Keratinocyte (primary cell): ENCODE data around the gene CMTR1. TPM values are rescaled to one million over a fixed set of nuclear protein-coding genes. Genes with fewer than 3 reads are reported as not detected.

Experiments used
- DNase-seq: peaks from one replicate; pipeline ENCODE4 v3.0.0-alpha.2; 2011; ENCODE audit warnings: low read depth, missing footprints, low spot score
- FAIRE-seq: peaks from 2 replicates; lab custom pipeline; 2011; peaks lifted over from hg19 to GRCh38; lab: Jason Lieb, UNC
- H2AFZ ChIP-seq: 2 replicates; pipeline ENCODE4 v1.6.0; 2012; ENCODE audit warnings: low read length, control low read depth, inconsistent platforms; ENCODE audit not compliant: control insufficient read depth
- H3K27ac ChIP-seq: 2 replicates; pipeline ENCODE4 v1.5.1; 2011; ENCODE audit warnings: low read length; ENCODE audit not compliant: control insufficient read depth, insufficient read depth
- H3K27me3 ChIP-seq: 3 replicates; pipeline ENCODE4 v1.6.0; 2011; ENCODE audit warnings: low read length; ENCODE audit not compliant: control insufficient read depth, insufficient read depth; ENCODE audit errors: extremely low read depth
- H3K36me3 ChIP-seq, 2 experiments: 2 replicates in 1 of 2; 3 replicates in 1 of 2; pipeline ENCODE4 v1.5.1; 2011; ENCODE audit warnings: low read length in 2 of 2, mild to moderate bottlenecking in 1 of 2; ENCODE audit not compliant: control insufficient read depth in 2 of 2, insufficient read depth in 2 of 2; ENCODE audit errors: extremely low read depth in 1 of 2
- H3K4me1 ChIP-seq: 3 replicates; pipeline ENCODE4 v1.5.1; 2011; ENCODE audit warnings: low read length; ENCODE audit not compliant: control insufficient read depth, insufficient read depth; ENCODE audit errors: extremely low read depth
- H3K4me2 ChIP-seq: 3 replicates; pipeline ENCODE4 v1.6.0; 2011; ENCODE audit warnings: low read depth, low read length; ENCODE audit not compliant: control insufficient read depth, insufficient read depth; ENCODE audit errors: extremely low read depth
- H3K4me3 ChIP-seq, 3 experiments: fragments of 200-600 bp in 1 of 3; sonication (generic) in 1 of 3; 2 replicates in 2 of 3; 3 replicates in 1 of 3; pipeline ENCODE4 v1.5.1; 2011 to 2016; ENCODE audit warnings: low read length in 3 of 3, mild to moderate bottlenecking in 3 of 3, control low read depth in 2 of 3, inconsistent platforms in 1 of 3, low read depth in 1 of 3, mixed read lengths in 1 of 3, mixed run types in 1 of 3, moderate library complexity in 1 of 3; ENCODE audit not compliant: control insufficient read depth in 2 of 3, insufficient read depth in 2 of 3; ENCODE audit errors: extremely low read depth in 1 of 3
- H3K79me2 ChIP-seq: 2 replicates; pipeline ENCODE4 v1.6.0; 2012; ENCODE audit warnings: low read length; ENCODE audit not compliant: control insufficient read depth, insufficient read depth
- H3K9ac ChIP-seq: 3 replicates; pipeline ENCODE4 v1.6.0; 2011; ENCODE audit warnings: low read length; ENCODE audit not compliant: control insufficient read depth, insufficient read depth; ENCODE audit errors: extremely low read depth
- H3K9me1 ChIP-seq: 3 replicates; pipeline ENCODE4 v1.6.0; 2011; ENCODE audit warnings: low read length; ENCODE audit not compliant: control insufficient read depth, insufficient read depth; ENCODE audit errors: extremely low read depth
- H3K9me3 ChIP-seq: 2 replicates; pipeline ENCODE4 v1.5.1; 2012; ENCODE audit warnings: low read depth, low read length; ENCODE audit not compliant: control insufficient read depth
- H4K20me1 ChIP-seq: 3 replicates; pipeline ENCODE4 v1.6.0; 2011; ENCODE audit warnings: low read length; ENCODE audit not compliant: control insufficient read depth, insufficient read depth; ENCODE audit errors: extremely low read depth
- EZH2 ChIP-seq: IDR thresholded peaks from one replicate; pipeline ENCODE4 v1.6.1; 2012; ENCODE audit warnings: inconsistent platforms, mild to moderate bottlenecking, low read length, moderate library complexity
- dilution Hi-C: fragments of 300-500 bp; cut with MboI; formaldehyde crosslinking; loops from one replicate; pipeline ENCODE4 v1.7.0; 2020; ENCODE audit warnings: low sequenced_read_pairs; ENCODE audit not compliant: extremely low pct_ligation_motif_present
- polyA plus RNA-seq, 5 experiments: library from polyadenylated mRNA; depleted of rRNA in 3 of 5; stranded (reverse) in 3 of 5; stranded (forward) in 1 of 5; unstranded in 1 of 5; fragments of >200 nt; gene quantifications; 1 replicate in 1 of 5; 2 replicates in 3 of 5; 3 replicates in 1 of 5; pipeline versions ENCODE4 v1.2.1 to v1.2.3, GENCODE V29; 2011 to 2012; ENCODE audit warnings: missing spikeins in 2 of 5, low read depth in 1 of 5, low replicate concordance in 1 of 5
- TF ChIP-seq, protein P1 (sequence below), 3 experiments: IDR thresholded peaks in 1 of 3; conservative IDR thresholded peaks in 1 of 3; optimal IDR thresholded peaks in 1 of 3; 2 replicates in 2 of 3; 3 replicates in 1 of 3; pipeline versions ENCODE3 to v1.5.1; 2011; ENCODE audit warnings: low read length in 3 of 3, mild to moderate bottlenecking in 3 of 3, moderate library complexity in 2 of 3, control low read depth in 1 of 3, inconsistent platforms in 1 of 3; ENCODE audit not compliant: insufficient read depth in 2 of 3; ENCODE audit errors: extremely low read depth in 1 of 3

Gene CMTR1
- polyA plus RNA-seq, 1 donor (not counting 4 experiments of a cell fraction or from before 2014, with no cell fraction given) = 24.6 TPM

DNA sequence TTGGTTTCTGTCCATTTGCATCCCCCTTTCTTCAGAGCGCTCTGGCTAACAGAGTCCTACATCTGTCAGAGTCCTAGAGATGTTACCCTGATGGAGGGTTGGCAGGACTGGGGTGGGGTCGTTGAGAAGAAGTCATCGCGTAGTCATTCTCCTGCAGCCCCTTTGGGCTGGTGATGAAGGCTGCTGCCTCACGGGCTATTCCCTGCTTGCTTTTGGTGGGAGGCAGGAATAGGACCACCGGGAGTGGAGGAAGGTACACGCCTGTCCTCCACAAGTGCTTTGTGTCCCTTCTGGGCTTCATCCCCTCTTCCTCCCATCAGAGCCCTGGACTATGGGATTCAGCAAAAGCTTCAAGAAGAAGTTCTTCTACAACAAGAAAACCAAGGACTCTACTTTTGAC is 45.8 kb downstream of the CMTR1 start:
- TF ChIP-seq EZH2 = no peak
- TF ChIP-seq, protein P1, sequence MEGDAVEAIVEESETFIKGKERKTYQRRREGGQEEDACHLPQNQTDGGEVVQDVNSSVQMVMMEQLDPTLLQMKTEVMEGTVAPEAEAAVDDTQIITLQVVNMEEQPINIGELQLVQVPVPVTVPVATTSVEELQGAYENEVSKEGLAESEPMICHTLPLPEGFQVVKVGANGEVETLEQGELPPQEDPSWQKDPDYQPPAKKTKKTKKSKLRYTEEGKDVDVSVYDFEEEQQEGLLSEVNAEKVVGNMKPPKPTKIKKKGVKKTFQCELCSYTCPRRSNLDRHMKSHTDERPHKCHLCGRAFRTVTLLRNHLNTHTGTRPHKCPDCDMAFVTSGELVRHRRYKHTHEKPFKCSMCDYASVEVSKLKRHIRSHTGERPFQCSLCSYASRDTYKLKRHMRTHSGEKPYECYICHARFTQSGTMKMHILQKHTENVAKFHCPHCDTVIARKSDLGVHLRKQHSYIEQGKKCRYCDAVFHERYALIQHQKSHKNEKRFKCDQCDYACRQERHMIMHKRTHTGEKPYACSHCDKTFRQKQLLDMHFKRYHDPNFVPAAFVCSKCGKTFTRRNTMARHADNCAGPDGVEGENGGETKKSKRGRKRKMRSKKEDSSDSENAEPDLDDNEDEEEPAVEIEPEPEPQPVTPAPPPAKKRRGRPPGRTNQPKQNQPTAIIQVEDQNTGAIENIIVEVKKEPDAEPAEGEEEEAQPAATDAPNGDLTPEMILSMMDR (optimal IDR thresholded peaks at IDR 0.05 in 1 of 3, IDR thresholded peaks at IDR 0.05 in 1 of 3, conservative IDR thresholded peaks at IDR 0.05 in 1 of 3; ENCODE audit: extremely low read depth in 1 of 3, insufficient read depth in 2 of 3, low read length in 3 of 3) = no peak
- FAIRE-seq (no peak), DNase-seq (no peak)
- H2AFZ ChIP-seq = no peak overlapping the region
- peaks cover 10% of the 10 kb centered on the region for H3K4me1 ChIP-seq
- no peak overlapping the region for H3K4me3 ChIP-seq
- no peak overlapping the region for H3K4me2 ChIP-seq
- no peaks in the 10 kb centered on the region for H3K27me3 ChIP-seq
- peaks cover 33 to 47% of the 10 kb centered on the region in 2 experiments for H3K36me3 ChIP-seq
- H3K27ac ChIP-seq = no peak overlapping the region
- H3K79me2 ChIP-seq = no peaks in the 10 kb centered on the region
- no peaks in the 10 kb centered on the region for H3K9me1 ChIP-seq
- no peak overlapping the region for H3K9ac ChIP-seq
- no peaks in the 10 kb centered on the region for H4K20me1 ChIP-seq
- no peaks in the 10 kb centered on the region for H3K9me3 ChIP-seq
- dilution Hi-C loops = no loop called here

DNA sequence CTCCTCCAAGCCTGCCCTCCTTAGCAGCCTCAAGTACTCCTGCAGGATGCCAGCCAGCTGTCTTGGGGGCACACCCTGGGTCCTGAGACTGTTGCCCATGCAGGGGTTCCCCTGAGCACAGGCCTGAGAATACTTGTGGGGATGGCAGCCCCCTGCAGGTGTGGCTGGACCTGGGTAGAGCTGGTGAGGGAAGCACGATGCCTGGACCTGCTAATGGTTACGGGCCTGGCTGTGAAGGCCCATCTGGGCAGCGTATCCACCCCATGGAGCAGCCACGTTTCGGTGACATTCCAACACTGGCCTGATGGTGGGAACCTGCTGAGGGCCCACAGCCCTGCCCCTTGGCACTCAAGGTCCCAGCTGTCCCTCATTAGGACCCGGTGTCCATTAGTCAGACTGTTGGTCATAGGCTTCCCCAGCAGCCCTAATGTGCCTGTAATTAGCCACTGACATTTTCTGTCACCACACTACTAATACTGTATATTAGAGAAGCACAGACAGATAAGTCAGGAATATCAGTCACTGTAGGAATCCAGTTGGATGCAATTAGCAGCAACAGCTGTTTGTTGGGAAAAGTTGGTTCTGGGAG is 46.3 kb downstream of the CMTR1 start:
- dilution Hi-C loops = no loop called here
- no peaks in the 10 kb centered on the region for H3K27me3 ChIP-seq
- no peaks in the 10 kb centered on the region for H3K9me1 ChIP-seq
- no peak overlapping the region for H3K4me2 ChIP-seq
- H3K4me1 ChIP-seq = peaks cover 11% of the 10 kb centered on the region
- H3K9ac ChIP-seq = no peak overlapping the region
- DNase-seq = no peak
- no peaks in the 10 kb centered on the region for H3K9me3 ChIP-seq
- H3K27ac ChIP-seq = no peak overlapping the region
- H4K20me1 ChIP-seq = no peaks in the 10 kb centered on the region
- no peak for FAIRE-seq
- no peak overlapping the region for H2AFZ ChIP-seq
- no peaks in the 10 kb centered on the region for H3K79me2 ChIP-seq
- no peak overlapping the region for H3K4me3 ChIP-seq
- TF ChIP-seq, protein P1 (optimal IDR thresholded peaks at IDR 0.05 in 1 of 3, IDR thresholded peaks at IDR 0.05 in 1 of 3, conservative IDR thresholded peaks at IDR 0.05 in 1 of 3; ENCODE audit: extremely low read depth in 1 of 3, insufficient read depth in 2 of 3, low read length in 3 of 3) = no peak
- TF ChIP-seq EZH2 = no peak
- H3K36me3 ChIP-seq = peaks cover 33 to 47% of the 10 kb centered on the region in 2 experiments
